DND-41 (cell line): ENCODE results near the gene FCSK.

Source experiments
- ATAC-seq: fragments of 200-7000 bp; cut with Tn5 transposase; 3 replicates; pipeline ENCODE4 v1.9.1; 2021; ENCODE audit warnings: low read depth; ENCODE audit not compliant: insufficient read depth
- DNase-seq: peaks from one replicate; pipeline ENCODE4 v3.0.0-alpha.2; 2020
- H2AFZ ChIP-seq: 2 replicates; pipeline ENCODE4 v1.6.0; 2012; ENCODE audit warnings: low read depth, low read length
- H3K27ac ChIP-seq: 2 replicates; pipeline ENCODE4 v1.5.1; 2012; ENCODE audit warnings: low read length, inconsistent platforms
- H3K27me3 ChIP-seq: fragments of 200-600 bp; sonication (generic); 2 replicates; pipeline ENCODE4 v1.6.0; 2012; ENCODE audit warnings: low read length, mild to moderate bottlenecking, inconsistent platforms; ENCODE audit not compliant: insufficient read depth, poor library complexity
- H3K36me3 ChIP-seq: 2 replicates; pipeline ENCODE4 v1.5.1; 2012; ENCODE audit warnings: low read length, inconsistent platforms; ENCODE audit not compliant: insufficient read depth
- H3K4me1 ChIP-seq: 2 replicates; pipeline ENCODE4 v1.5.1; 2012; ENCODE audit warnings: mild to moderate bottlenecking, low read length; ENCODE audit not compliant: insufficient read depth
- H3K4me2 ChIP-seq: 2 replicates; pipeline ENCODE4 v1.6.0; 2012; ENCODE audit warnings: mild to moderate bottlenecking, moderate library complexity, low read length, inconsistent platforms; ENCODE audit not compliant: insufficient read depth
- H3K4me3 ChIP-seq, 2 experiments: fragments of 200-600 bp in 1 of 2; shearing (Covaris generic) in 1 of 2; 2 replicates each; pipeline ENCODE4 v1.5.1; 2012 to 2016; ENCODE audit warnings: inconsistent platforms in 2 of 2, low read length in 2 of 2, mild to moderate bottlenecking in 2 of 2, low read depth in 1 of 2, moderate library complexity in 1 of 2
- H3K79me2 ChIP-seq: 2 replicates; pipeline ENCODE4 v1.6.0; 2012; ENCODE audit warnings: low read length, inconsistent platforms; ENCODE audit not compliant: insufficient read depth
- H3K9ac ChIP-seq: 2 replicates; pipeline ENCODE4 v1.6.0; 2012; ENCODE audit warnings: low read depth, mild to moderate bottlenecking, inconsistent platforms, low read length, moderate library complexity
- H3K9me3 ChIP-seq: 2 replicates; pipeline ENCODE4 v1.5.1; 2012; ENCODE audit warnings: low read length, moderate library complexity, mild to moderate bottlenecking, inconsistent platforms; ENCODE audit not compliant: insufficient read depth, severe bottlenecking
- H4K20me1 ChIP-seq: 2 replicates; pipeline ENCODE4 v1.6.0; 2012; ENCODE audit warnings: low read length; ENCODE audit not compliant: insufficient read depth
- EZH2 ChIP-seq: IDR thresholded peaks from 3 replicates; pipeline ENCODE4 v1.6.1; 2012; ENCODE audit warnings: borderline replicate concordance, low read depth, mild to moderate bottlenecking, moderate library complexity, low read length, inconsistent platforms; ENCODE audit not compliant: severe bottlenecking
- TF ChIP-seq, protein P1 (sequence below): IDR thresholded peaks from 2 replicates; pipeline ENCODE4 v1.5.1; 2012; ENCODE audit warnings: borderline replicate concordance, low read length, moderate library complexity, mild to moderate bottlenecking; ENCODE audit not compliant: poor library complexity, severe bottlenecking; ENCODE audit errors: extremely low read depth

FCSK gene

DNA sequence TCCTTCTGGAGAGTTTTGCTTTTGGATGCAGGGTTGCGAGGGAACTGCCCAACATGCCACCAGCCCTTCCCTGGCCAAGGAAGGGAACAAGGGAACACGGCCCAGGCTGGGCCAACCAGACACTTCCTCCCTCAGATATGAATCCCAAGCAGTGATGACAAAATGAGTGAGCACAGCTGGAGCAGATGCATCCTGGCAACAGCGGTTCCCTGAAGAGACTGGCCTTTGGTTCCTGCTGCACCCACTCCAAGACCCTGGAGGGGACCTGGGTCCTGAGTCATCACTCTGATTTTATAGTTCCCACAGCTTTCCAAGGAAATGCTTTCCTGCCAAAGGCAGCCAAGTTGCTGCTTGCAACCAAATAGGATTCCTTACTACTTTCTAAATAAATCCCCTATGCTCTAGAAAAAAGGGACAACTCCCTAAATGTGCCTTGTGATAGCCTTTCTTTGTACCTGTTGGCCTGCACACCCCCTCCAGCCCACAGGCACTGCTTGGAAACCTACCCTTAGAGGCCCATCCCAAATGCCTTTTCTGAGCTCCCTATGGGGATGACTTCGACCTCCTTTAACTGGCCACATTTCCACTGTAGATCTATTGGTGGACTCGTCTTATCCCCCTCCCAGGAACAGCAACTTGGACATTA is 20.8 kb upstream of the FCSK start:
- no peak for DNase-seq
- Histone ChIP-seq H3K27me3 (no peaks in the 10 kb centered on the region), H3K4me1 (peaks cover 43% of the 10 kb centered on the region), H3K4me3 (no peak overlapping the region), H3K36me3 (peaks cover 13% of the 10 kb centered on the region), H3K9ac (no peak overlapping the region), H3K9me3 (no peaks in the 10 kb centered on the region), H3K4me2 (no peak overlapping the region), H3K79me2 (peaks cover 84% of the 10 kb centered on the region), H4K20me1 (peaks cover 24% of the 10 kb centered on the region; the same call in 1 of the 2 replicates), H3K27ac (no peak overlapping the region), H2AFZ (no peak overlapping the region)
- no peak for TF ChIP-seq EZH2
- TF ChIP-seq, protein P1, sequence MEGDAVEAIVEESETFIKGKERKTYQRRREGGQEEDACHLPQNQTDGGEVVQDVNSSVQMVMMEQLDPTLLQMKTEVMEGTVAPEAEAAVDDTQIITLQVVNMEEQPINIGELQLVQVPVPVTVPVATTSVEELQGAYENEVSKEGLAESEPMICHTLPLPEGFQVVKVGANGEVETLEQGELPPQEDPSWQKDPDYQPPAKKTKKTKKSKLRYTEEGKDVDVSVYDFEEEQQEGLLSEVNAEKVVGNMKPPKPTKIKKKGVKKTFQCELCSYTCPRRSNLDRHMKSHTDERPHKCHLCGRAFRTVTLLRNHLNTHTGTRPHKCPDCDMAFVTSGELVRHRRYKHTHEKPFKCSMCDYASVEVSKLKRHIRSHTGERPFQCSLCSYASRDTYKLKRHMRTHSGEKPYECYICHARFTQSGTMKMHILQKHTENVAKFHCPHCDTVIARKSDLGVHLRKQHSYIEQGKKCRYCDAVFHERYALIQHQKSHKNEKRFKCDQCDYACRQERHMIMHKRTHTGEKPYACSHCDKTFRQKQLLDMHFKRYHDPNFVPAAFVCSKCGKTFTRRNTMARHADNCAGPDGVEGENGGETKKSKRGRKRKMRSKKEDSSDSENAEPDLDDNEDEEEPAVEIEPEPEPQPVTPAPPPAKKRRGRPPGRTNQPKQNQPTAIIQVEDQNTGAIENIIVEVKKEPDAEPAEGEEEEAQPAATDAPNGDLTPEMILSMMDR = no peak
- ATAC-seq = no peak

DNA sequence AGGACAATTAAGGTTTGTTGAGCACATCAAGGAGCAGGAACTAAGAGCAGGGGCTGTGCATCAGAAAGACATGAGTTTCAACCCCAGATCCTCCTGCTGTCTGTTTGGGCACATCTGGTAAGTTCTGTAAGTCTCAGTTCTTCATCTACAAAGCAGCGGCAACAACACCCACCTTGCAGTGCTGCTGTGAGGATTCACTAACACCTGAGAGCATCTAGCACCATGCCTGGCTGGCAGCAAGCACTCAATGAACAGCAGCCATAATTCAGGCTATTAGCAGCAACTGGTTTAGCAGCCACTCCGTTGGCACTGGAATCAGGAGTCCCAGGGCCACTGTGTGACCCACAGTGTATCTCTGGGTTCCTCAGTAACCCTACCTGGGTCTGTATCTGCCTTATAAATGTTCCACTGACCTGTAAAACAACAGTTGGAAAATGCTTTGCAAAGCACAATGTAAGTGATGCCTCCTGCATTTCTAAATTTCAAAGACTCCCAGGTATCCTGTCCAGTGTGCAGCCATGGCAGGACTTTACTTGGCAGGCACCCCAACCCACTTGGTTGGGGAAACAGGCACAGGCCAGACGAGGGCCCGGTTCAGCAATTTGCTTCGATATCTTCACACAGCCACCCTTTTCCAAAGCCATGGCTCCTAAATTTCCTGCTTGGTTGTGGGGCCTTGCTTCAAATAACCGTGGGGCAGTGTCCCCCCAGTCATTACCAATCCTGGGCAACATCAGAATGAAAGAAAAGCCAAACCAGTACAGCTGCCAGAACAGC is 19.7 kb upstream of the FCSK start:
- Histone ChIP-seq H3K36me3 (peaks cover 13% of the 10 kb centered on the region), H3K4me1 (peaks cover 46% of the 10 kb centered on the region), H2AFZ (no peak overlapping the region), H3K27me3 (no peaks in the 10 kb centered on the region), H3K27ac (no peak overlapping the region), H3K9me3 (no peaks in the 10 kb centered on the region), H4K20me1 (peaks cover 20% of the 10 kb centered on the region; the same call in 1 of the 2 replicates), H3K4me2 (no peak overlapping the region; the same call in 1 of the 2 replicates), H3K79me2 (peaks cover 78% of the 10 kb centered on the region), H3K9ac (no peak overlapping the region), H3K4me3 (no peak overlapping the region)
- no peak for ATAC-seq
- no peak for DNase-seq
- no peak for TF ChIP-seq EZH2
- TF ChIP-seq, protein P1 = no peak

DNA sequence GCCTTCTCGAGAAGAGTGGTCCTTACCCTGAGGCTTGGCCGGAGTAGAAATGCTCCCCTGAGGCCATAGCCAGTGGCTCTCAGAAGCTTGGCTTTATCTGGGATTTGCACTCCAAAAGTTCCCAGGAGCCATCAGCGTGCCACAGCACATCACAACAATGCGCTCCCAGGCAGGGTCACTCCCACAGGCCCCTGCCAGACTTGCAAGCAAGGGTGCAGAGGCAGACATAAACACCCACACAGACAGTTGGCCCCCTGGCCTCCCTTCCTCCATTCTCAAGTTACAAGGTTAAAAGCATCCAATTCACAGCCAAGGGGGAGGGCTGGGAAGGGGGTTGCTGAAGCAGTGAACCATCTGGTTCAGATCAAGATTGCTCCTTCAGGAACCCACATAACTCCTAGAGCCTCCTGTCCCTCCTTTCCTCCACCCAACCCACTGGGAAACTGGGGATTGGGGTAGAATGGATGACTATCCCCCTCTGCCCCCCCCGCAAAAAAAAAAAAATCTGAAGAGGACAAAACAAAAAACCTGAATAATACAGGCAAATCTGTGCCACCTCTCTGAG is 17.3 kb upstream of the FCSK start:
- peak; percentile 38 for DNase-seq
- Histone ChIP-seq H3K4me1 (peaks cover 40% of the 10 kb centered on the region), H3K79me2 (peaks cover 58% of the 10 kb centered on the region), H3K36me3 (peaks cover 13% of the 10 kb centered on the region), H3K4me3 (peak overlapping the region in 1 of 2 experiments; percentile 67; a peak in 3 of 4 replicates), H3K27ac (peak overlapping the region; percentile 8; the same call in 1 of the 2 replicates), H3K4me2 (peak overlapping the region; percentile 90), H3K9ac (peak overlapping the region; percentile 76; the same call in 1 of the 2 replicates), H2AFZ (no peak overlapping the region), H3K9me3 (no peaks in the 10 kb centered on the region), H4K20me1 (peaks cover 20% of the 10 kb centered on the region; the same call in 1 of the 2 replicates), H3K27me3 (no peaks in the 10 kb centered on the region)
- TF ChIP-seq, protein P1 = no peak
- no peak for TF ChIP-seq EZH2
- no peak for ATAC-seq
